WTC11 (cell line): ENCODE measurements around the gene KLHL29. TPM values are rescaled to one million over a fixed set of nuclear protein-coding genes. Genes with fewer than 3 reads are reported as not detected.

Experiments
- ATAC-seq: fragments of 200-7000 bp; cut with Tn5 transposase; 2 replicates; pipeline ENCODE4 v1.10.0; 2021; ENCODE audit warnings: mild to moderate bottlenecking, moderate library complexity
- CTCF ChIA-PET: fragments of 300-600 bp; sonication (Branson Sonifier 250); formaldehyde crosslinking; loops from one replicate; lab custom pipeline; 2021; ENCODE audit warnings: antibody characterized with exemption; lab: Charles Lee
- POLR2A ChIA-PET: fragments of 350-600 bp; sonication (Branson Sonifier 250); formaldehyde crosslinking; loops from one replicate; lab custom pipeline; 2021; ENCODE audit warnings: antibody characterized with exemption; lab: Charles Lee
- DNase-seq: peaks from one replicate; pipeline ENCODE4 v3.0.0; 2021; ENCODE audit warnings: low spot score
- H3K27ac Mint-ChIP-seq: 2 replicates; pipeline ENCODE4 v1.8.0; 2021; ENCODE audit warnings: mixed read lengths
- H3K27me3 Mint-ChIP-seq: 2 replicates; pipeline ENCODE4 v1.8.0; 2021; ENCODE audit warnings: low read depth, mild to moderate bottlenecking, moderate library complexity, mixed read lengths
- H3K36me3 Mint-ChIP-seq: 2 replicates; pipeline ENCODE4 v1.8.0; 2021; ENCODE audit warnings: mixed read lengths
- H3K4me1 Mint-ChIP-seq: 2 replicates; pipeline ENCODE4 v1.8.0; 2022; ENCODE audit warnings: mixed read lengths
- H3K4me3 Mint-ChIP-seq: 2 replicates; pipeline ENCODE4 v1.8.0; 2021; ENCODE audit warnings: mild to moderate bottlenecking, moderate library complexity, mixed read lengths
- H3K9me3 Mint-ChIP-seq: 2 replicates; pipeline ENCODE4 v1.8.0; 2021; ENCODE audit warnings: mixed read lengths
- CREM ChIP-seq: sonication (generic); formaldehyde crosslinking; IDR thresholded peaks from 2 replicates; pipeline ENCODE4 v1.8.1; 2022; ENCODE audit warnings: mild to moderate bottlenecking, missing genetic modification reagents, moderate library complexity
- ESRRA ChIP-seq: sonication (generic); formaldehyde crosslinking; IDR thresholded peaks from 2 replicates; pipeline ENCODE4 v1.8.1; 2022; ENCODE audit warnings: mild to moderate bottlenecking, missing genetic modification reagents, borderline replicate concordance
- GRHL2 ChIP-seq: fragments of 250-450 bp; sonication (Bioruptor Pico); IDR thresholded peaks from 2 replicates; pipeline ENCODE4 v1.8.0; 2022; ENCODE audit warnings: mild to moderate bottlenecking, moderate library complexity; ENCODE audit not compliant: insufficient replicate concordance, severe bottlenecking
- HMGA2 ChIP-seq: fragments of 250-450 bp; sonication (Bioruptor Pico); IDR thresholded peaks from 2 replicates; pipeline ENCODE4 v1.4.0; 2021; ENCODE audit warnings: mild to moderate bottlenecking, moderate library complexity
- KAT7 ChIP-seq: sonication (generic); formaldehyde crosslinking; IDR thresholded peaks from 2 replicates; pipeline ENCODE4 v1.8.1; 2023; ENCODE audit warnings: missing genetic modification reagents, mild to moderate bottlenecking, borderline replicate concordance
- PRRX2 ChIP-seq: fragments of 250-450 bp; sonication (Bioruptor Pico); IDR thresholded peaks from 2 replicates; pipeline ENCODE4 v1.8.0; 2021; ENCODE audit warnings: mild to moderate bottlenecking
- RORB ChIP-seq: fragments of 250-450 bp; sonication (Bioruptor Pico); IDR thresholded peaks from 2 replicates; pipeline ENCODE4 v1.9.0; 2021; ENCODE audit warnings: mild to moderate bottlenecking
- TEAD1 ChIP-seq: sonication (generic); formaldehyde crosslinking; IDR thresholded peaks from 2 replicates; pipeline ENCODE4 v1.8.0; 2022; ENCODE audit warnings: mild to moderate bottlenecking, missing genetic modification reagents
- TEAD4 ChIP-seq: sonication (generic); formaldehyde crosslinking; IDR thresholded peaks from 2 replicates; pipeline ENCODE4 v1.8.0; 2022; ENCODE audit warnings: mild to moderate bottlenecking, missing genetic modification reagents
- TP53 ChIP-seq: sonication (generic); formaldehyde crosslinking; IDR thresholded peaks from 2 replicates; pipeline ENCODE4 v1.8.1; 2023; ENCODE audit warnings: mild to moderate bottlenecking, missing genetic modification reagents
- ZNF138 ChIP-seq: sonication (generic); formaldehyde crosslinking; conservative IDR thresholded peaks from 2 replicates; pipeline ENCODE4 v1.8.1; 2022; ENCODE audit warnings: mild to moderate bottlenecking, moderate library complexity, missing genetic modification reagents
- ZNF232 ChIP-seq: sonication (generic); formaldehyde crosslinking; IDR thresholded peaks from 2 replicates; pipeline ENCODE4 v1.8.0; 2022; ENCODE audit warnings: mild to moderate bottlenecking, missing genetic modification reagents
- ZNF317 ChIP-seq: sonication (generic); formaldehyde crosslinking; IDR thresholded peaks from 2 replicates; pipeline ENCODE4 v1.8.1; 2023; ENCODE audit warnings: low read depth, mild to moderate bottlenecking, moderate library complexity, missing genetic modification reagents, borderline replicate concordance
- ZNF671 ChIP-seq: fragments of 250-450 bp; sonication (Bioruptor Pico); IDR thresholded peaks from 2 replicates; pipeline ENCODE4 v1.8.0; 2021; ENCODE audit warnings: mild to moderate bottlenecking
- total RNA-seq: library from RNA; stranded (reverse); gene quantifications from 3 replicates; pipeline ENCODE4 v1.2.3, GENCODE V29; 2021
- TF ChIP-seq, protein P1 (sequence below): sonication (generic); formaldehyde crosslinking; conservative IDR thresholded peaks from 2 replicates; pipeline ENCODE4 v1.8.1; 2022; ENCODE audit warnings: mild to moderate bottlenecking, missing genetic modification reagents
- TF ChIP-seq, protein P2 (sequence below): sonication (generic); formaldehyde crosslinking; IDR thresholded peaks from 2 replicates; pipeline ENCODE4 v1.8.1; 2023; ENCODE audit warnings: mild to moderate bottlenecking, missing genetic modification reagents, borderline replicate concordance
- TF ChIP-seq, protein P3 (sequence below): sonication (generic); formaldehyde crosslinking; IDR thresholded peaks from 2 replicates; pipeline ENCODE4 v1.8.1; 2022; ENCODE audit warnings: low read depth, mild to moderate bottlenecking, moderate library complexity, missing genetic modification reagents, borderline replicate concordance
- TF ChIP-seq, protein P4 (sequence below): sonication (generic); formaldehyde crosslinking; IDR thresholded peaks from 2 replicates; pipeline ENCODE4 v1.8.1; 2023; ENCODE audit warnings: mild to moderate bottlenecking, missing genetic modification reagents, moderate library complexity

KLHL29 gene
- total RNA-seq, 1 experiment from 2014 or later: 7.1 TPM

DNA sequence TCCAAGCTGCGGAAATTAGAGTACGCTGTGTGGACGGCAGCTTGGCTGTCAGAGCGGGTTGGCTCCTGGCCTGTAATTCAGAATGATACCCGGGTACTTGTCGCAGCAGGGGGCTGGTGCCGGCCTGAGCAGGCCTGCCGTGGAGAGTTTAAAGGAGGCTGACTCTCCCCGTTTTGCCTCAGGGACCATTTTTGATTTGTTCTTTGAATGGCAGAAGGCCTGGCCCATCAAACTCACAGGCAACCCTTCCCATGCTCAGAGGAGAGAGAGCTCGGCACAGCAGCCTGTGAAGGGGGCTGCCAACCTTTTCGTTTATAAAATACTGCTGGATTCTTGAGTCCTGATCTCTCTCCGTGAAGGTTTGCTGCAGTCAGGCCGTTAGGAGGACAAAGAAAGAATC lies 151.3 kb downstream of the KLHL29 start (continued):
- TF ChIP-seq, protein P1, sequence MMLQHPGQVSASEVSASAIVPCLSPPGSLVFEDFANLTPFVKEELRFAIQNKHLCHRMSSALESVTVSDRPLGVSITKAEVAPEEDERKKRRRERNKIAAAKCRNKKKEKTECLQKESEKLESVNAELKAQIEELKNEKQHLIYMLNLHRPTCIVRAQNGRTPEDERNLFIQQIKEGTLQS: no peak
- TF ChIP-seq, protein P2, sequence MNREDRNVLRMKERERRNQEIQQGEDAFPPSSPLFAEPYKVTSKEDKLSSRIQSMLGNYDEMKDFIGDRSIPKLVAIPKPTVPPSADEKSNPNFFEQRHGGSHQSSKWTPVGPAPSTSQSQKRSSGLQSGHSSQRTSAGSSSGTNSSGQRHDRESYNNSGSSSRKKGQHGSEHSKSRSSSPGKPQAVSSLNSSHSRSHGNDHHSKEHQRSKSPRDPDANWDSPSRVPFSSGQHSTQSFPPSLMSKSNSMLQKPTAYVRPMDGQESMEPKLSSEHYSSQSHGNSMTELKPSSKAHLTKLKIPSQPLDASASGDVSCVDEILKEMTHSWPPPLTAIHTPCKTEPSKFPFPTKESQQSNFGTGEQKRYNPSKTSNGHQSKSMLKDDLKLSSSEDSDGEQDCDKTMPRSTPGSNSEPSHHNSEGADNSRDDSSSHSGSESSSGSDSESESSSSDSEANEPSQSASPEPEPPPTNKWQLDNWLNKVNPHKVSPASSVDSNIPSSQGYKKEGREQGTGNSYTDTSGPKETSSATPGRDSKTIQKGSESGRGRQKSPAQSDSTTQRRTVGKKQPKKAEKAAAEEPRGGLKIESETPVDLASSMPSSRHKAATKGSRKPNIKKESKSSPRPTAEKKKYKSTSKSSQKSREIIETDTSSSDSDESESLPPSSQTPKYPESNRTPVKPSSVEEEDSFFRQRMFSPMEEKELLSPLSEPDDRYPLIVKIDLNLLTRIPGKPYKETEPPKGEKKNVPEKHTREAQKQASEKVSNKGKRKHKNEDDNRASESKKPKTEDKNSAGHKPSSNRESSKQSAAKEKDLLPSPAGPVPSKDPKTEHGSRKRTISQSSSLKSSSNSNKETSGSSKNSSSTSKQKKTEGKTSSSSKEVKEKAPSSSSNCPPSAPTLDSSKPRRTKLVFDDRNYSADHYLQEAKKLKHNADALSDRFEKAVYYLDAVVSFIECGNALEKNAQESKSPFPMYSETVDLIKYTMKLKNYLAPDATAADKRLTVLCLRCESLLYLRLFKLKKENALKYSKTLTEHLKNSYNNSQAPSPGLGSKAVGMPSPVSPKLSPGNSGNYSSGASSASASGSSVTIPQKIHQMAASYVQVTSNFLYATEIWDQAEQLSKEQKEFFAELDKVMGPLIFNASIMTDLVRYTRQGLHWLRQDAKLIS (CRISPR knock-in tag): no peak
- TF ChIP-seq ESRRA (CRISPR knock-in tag): no peak
- TF ChIP-seq KAT7: no peak
- TF ChIP-seq ZNF317 (CRISPR knock-in tag): no peak
- no peak for TF ChIP-seq TEAD1 (CRISPR knock-in tag)

DNA sequence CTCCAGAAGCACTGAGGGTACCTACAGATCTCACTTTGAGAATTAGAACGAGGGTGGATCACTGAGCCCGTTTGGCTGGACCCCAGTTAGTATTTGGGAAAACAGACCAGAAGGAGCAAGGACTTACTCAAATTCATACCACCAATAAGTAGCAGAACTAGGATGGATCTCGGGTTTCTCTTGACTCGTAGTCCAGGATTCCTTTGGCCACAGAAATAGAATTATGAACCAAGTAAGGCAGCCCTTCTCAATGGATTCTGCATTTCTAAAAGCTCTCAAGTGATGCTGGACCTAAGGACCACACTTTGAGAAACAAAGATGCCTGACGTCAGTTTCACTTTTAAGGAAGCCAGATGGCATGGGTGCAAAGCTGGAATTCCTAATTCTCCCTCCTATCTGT lies 153.0 kb downstream of the KLHL29 start:
- H3K4me1 Mint-ChIP-seq: peaks cover 24% of the 10 kb centered on the region
- H3K36me3 Mint-ChIP-seq: no peaks in the 10 kb centered on the region
- DNase-seq: no peak
- POLR2A ChIA-PET: no interaction called here
- H3K4me3 Mint-ChIP-seq: no peak overlapping the region
- ATAC-seq: no peak
- no peak overlapping the region for H3K27ac Mint-ChIP-seq
- H3K27me3 Mint-ChIP-seq: no peaks in the 10 kb centered on the region
- CTCF ChIA-PET: no interaction called here
- no peaks in the 10 kb centered on the region for H3K9me3 Mint-ChIP-seq
- TF ChIP-seq, protein P3, sequence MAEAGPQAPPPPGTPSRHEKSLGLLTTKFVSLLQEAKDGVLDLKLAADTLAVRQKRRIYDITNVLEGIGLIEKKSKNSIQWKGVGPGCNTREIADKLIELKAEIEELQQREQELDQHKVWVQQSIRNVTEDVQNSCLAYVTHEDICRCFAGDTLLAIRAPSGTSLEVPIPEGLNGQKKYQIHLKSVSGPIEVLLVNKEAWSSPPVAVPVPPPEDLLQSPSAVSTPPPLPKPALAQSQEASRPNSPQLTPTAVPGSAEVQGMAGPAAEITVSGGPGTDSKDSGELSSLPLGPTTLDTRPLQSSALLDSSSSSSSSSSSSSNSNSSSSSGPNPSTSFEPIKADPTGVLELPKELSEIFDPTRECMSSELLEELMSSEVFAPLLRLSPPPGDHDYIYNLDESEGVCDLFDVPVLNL (CRISPR knock-in tag): no peak
- TF ChIP-seq PRRX2 (CRISPR knock-in tag) (no peak), HMGA2 (CRISPR knock-in tag) (no peak), RORB (CRISPR knock-in tag) (no peak), ESRRA (CRISPR knock-in tag) (no peak), TP53 (CRISPR knock-in tag) (no peak), ZNF232 (CRISPR knock-in tag) (no peak), CREM (CRISPR knock-in tag) (no peak), GRHL2 (CRISPR knock-in tag) (no peak), TEAD1 (CRISPR knock-in tag) (no peak), ZNF138 (CRISPR knock-in tag) (no peak), ZNF671 (CRISPR knock-in tag) (no peak), TEAD4 (no peak)
- TF ChIP-seq, protein P2 (CRISPR knock-in tag): no peak
- TF ChIP-seq, protein P4, sequence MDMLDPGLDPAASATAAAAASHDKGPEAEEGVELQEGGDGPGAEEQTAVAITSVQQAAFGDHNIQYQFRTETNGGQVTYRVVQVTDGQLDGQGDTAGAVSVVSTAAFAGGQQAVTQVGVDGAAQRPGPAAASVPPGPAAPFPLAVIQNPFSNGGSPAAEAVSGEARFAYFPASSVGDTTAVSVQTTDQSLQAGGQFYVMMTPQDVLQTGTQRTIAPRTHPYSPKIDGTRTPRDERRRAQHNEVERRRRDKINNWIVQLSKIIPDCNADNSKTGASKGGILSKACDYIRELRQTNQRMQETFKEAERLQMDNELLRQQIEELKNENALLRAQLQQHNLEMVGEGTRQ (CRISPR knock-in tag): no peak
